SH-SY5Y (cell line): Measurements from ENCODE around the gene C10orf90.

Experiments used
- GATA2 ChIP-seq: IDR thresholded peaks from 2 replicates; pipeline ENCODE4 v1.6.1; 2011; ENCODE audit warnings: mild to moderate bottlenecking, low read depth, low read length
- GATA3 ChIP-seq: IDR thresholded peaks from 2 replicates; pipeline ENCODE4 v1.6.1; 2011; ENCODE audit warnings: low read depth, mild to moderate bottlenecking, low read length, moderate library complexity

The C10orf90 gene

GRCh38 chr10:126670056-126670894, at the start of gene C10orf90:
TSS of gene C10orf90 (minus strand) at chr10:126670693. CDS start at chr10:126670480, 213 bp downstream.
- TF ChIP-seq GATA3 (no peak), GATA2 (no peak)

- TF ChIP-seq GATA3 (no peak), GATA2 (no peak)
Observed at GRCh38 chr10:126716366-126716765, 45.9 kb upstream of the C10orf90 start.

DNA sequence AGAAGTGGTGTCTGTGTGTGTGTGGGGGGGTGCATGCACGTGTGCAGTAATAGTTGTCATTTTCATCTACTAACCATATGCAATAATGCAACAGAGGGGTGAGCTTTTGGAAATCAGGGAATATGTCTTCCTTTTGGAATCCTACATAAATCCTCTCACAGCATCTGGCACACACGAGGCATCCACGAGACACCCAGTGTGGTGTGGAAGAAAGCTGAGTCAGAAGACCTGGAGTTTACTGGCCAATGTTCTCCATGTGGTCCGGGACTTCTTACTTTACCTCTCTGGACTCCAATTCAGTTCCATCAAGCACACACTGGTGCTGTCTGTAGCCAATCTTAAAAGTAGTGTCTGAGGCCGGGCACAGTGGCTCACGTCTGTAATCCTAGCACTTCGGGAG, 43.1 kb upstream of the C10orf90 start:
- TF ChIP-seq GATA3 (no peak), GATA2 (no peak)

DNA sequence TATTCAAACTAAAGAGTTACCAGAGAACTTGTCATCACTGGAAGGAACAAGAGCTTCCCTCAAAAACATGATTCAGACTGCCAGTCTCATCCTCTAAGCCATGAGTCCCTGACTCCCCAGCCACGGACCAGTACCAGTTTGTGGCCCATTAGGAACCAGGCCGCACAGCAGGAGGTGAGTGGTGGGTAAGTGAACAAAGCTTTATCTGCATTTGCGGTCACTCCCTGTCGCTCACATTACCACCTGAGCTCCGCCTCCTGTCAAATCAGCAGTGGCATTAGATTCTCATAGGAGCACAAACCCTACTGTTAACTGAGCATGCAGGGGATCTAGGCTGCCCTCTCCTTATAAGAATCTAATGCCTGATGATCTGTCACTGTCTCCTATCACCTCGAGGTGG, 42.2 kb upstream of the C10orf90 start:
- TF ChIP-seq GATA2 (no peak), GATA3 (no peak)

DNA sequence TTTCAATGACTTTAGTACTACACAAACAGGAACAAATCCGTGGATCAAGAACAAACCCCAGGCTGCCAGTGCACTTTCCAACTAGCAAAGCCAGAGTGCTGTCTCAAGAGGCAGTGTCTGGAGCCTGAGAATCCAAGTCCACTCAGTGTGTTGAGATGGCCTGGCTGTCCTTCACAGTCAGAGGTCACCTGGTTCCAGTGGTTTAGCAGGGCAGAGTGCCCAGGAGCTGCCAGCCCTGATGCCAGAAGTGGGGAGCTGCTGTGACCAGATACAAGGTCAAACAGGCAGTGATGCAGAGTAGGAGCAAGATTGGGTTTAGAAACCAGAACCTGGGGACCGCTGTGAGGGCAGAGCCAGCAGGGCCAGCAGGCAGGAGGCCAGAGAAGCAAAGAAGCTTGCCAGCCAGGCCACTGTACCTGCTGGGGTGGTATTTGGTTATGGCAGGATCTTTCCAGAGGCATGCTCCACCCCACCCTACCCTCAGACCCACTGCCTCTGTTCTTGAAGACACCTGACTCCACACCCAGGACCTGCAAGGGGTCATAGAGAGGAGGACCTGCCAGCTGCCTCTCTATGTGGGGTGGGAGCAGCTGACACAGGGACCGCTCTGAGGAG, 35.6 kb upstream of the C10orf90 start:
- TF ChIP-seq GATA3, result no peak
- no peak for TF ChIP-seq GATA2

GRCh38 chr10:126705131-126705530, 34.6 kb upstream of the C10orf90 start:
- TF ChIP-seq GATA2 (no peak), GATA3 (no peak)

- no peak for TF ChIP-seq GATA3
- TF ChIP-seq GATA2, result no peak
Observed at GRCh38 chr10:126704649-126705048, 34.2 kb upstream of the C10orf90 start.

DNA sequence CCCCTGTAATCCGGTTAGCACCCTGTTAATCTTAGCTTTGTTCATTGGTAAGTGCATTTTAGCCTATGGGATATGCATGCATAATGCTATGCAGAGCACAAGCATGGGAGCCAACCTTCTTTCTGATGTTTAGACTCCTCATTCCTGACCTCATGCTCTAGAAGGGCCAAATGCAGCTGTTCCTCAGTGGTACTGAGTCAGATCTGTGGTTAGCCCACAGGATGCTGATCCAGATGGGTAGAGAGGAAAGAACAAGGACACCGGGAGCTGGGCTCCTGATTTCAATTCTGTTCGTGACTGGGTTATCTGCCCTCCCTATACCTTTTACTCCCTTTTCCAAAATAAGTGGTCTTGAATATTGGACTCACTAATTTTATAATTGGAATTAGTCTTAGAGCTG, 31.7 kb upstream of the C10orf90 start:
- TF ChIP-seq GATA3 (no peak), GATA2 (no peak)

DNA sequence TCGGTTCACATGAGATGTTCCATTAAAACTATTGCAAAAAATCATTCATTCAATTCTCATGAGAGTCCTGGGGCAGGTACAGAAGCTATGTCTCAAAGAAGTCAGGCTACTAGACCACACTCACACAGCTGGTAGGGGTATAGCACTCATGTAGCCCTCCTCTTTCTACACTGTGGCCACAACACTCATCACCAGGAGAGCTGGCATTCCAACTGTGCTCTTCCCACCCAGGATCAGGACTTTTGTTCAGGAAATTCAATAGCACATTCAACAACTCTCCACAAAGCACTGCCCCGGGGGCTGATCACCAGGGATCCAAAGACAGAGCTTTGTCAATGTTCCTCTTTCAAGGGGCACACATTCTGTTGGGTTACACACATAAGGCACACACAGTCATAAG, 31.0 kb upstream of the C10orf90 start:
- TF ChIP-seq GATA2, result no peak
- no peak for TF ChIP-seq GATA3

DNA sequence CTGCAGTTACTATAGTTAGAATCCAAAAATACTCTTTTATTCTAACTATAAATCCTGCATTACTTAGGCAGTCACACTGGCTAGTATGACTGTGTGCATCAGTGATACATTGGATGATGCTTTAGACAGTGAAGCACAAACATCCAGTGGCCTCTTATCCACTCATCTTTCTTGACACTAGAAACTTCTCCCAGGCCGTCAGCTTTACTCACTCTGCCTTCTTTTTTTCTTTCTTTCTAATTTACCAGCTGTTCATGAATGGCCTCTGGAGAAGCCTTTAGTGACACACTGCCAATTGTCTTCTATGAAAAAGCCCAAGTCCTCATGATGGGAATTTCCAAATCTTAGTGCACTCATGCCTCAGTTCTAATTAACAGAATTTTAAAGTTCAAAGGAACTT, 26.2 kb upstream of the C10orf90 start:
- TF ChIP-seq GATA2, result no peak
- TF ChIP-seq GATA3, result no peak

GRCh38 chr10:126691456-126691855, 21.0 kb upstream of the C10orf90 start:
- TF ChIP-seq GATA2, result no peak

DNA sequence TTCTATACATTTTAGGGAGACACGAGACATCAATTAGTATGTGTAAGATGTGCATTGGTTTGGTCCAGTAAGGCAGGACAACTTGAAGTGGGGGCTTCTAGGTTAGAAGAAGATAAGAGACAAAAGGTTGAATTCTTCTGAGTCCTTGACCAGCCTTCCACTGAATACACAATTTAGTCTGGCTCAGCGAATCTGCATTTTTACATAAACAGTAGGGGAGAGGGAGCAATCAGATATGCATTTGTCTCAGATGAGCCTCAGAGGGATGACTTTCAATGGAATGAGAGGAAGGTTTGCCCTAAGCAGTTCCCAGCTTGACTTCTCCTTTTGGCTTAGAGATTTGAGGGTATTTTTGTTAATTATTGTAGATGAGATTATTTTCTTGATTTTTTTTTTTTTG, 20.0 kb upstream of the C10orf90 start:
- TF ChIP-seq GATA3, result no peak
- no peak for TF ChIP-seq GATA2

DNA sequence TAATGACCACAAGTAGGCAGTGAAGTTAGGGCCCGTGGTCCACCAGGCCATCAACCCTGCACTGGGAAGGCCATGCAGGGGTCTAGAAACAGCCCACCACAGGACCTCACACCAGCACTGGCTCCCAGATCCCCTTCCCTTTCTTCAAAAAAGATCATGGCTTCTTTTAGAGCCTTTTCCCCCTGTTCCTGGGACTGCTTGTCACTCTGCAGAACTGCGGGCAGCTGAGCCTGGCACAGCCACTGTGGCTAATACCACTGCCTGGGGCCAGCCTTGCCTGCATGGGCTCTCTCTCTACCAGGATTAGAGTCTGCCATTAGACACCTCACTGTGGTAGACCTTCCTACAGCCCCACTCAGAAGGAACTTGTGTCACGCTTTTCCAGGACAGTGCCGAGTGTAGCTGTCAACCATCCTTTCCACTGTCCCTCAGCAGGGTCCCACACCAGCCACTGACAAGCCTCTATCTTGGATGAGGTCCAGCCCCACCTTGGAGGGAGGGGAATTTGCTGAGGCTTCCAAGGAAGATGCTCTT, 19.0 kb upstream of the C10orf90 start:
- TF ChIP-seq GATA2 (no peak), GATA3 (no peak)

DNA sequence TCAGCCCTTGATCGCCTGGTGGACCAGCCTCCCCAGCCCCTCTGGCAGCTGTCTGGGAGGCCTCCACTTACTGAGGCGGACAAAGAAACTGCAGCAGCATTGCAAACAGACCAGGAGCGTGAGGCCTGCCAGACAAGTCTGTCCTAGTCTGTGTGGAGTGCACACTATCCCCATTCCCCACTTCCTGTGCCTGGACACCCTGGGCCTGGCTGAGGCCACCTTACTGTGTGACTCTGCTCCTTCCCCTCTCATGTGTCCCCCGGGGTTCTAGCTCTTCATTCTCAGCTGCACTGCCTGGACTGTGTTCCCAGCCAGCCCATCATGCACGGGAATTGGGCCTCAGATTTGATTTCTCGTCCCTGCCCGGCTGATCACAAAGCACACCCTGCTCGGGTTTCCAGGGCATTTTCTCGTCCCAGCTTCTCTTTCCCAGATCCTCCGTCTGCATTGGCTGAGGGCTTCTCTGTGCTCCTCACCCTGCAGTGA, 16.7 kb upstream of the C10orf90 start:
- TF ChIP-seq GATA2, result no peak
- no peak for TF ChIP-seq GATA3

DNA sequence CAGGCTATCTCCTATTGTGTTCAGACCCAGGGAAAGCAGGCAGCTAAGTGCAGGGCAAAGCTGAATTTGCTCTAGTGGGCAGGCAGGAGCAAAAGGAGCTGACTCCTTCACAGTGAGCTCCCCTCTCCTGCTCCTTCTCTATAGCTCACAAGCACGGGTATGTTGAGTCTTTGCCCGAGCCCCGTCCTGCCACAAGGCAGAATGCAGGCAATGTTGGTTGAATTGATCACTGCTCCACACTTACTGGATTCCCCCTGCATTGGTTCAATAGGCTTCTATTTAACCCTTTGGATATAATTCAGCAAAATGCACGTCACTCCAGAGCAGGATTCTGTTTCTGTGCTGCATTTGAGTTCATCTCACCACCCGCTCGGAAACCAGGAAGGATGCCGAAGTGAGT, 16.2 kb upstream of the C10orf90 start:
- no peak for TF ChIP-seq GATA2
- no peak for TF ChIP-seq GATA3
